Adrenal gland (tissue), 12 donors: ENCODE data around the gene CRB3. TPM values are rescaled to one million over a fixed set of nuclear protein-coding genes. Genes with fewer than 3 reads are reported as not detected.

ENCODE experiments used
- DNase-seq, 7 donors: peaks; one replicate each; pipeline ENCODE4 v3.0.0-alpha.2; 2019 to 2020
- H3K27ac ChIP-seq, 5 donors: fragments of 200-600 bp; sonication (generic) in 4 of 5; 1 replicate in 3 of 5; 2 replicates in 2 of 5; pipeline versions ENCODE4 v1.5.1 to v1.8.0; 2016 to 2020; ENCODE audit warnings: mild to moderate bottlenecking in 1 of 5
- H3K27me3 ChIP-seq: fragments of 200-600 bp; 2 replicates; pipeline ENCODE4 v1.8.0; 2021
- H3K36me3 ChIP-seq, 2 donors: fragments of 200-600 bp; replicated peaks in 1 of 2; 1 replicate in 1 of 2; 2 replicates in 1 of 2; pipeline versions ENCODE4 v1.5.1 to v1.8.0; 2018 to 2022
- H3K4me1 ChIP-seq, 2 donors: fragments of 200-600 bp; replicated peaks in 1 of 2; 1 replicate in 1 of 2; 2 replicates in 1 of 2; pipeline versions ENCODE4 v1.5.1 to v1.8.0; 2018 to 2021
- H3K4me3 ChIP-seq, 4 donors: fragments of 200-600 bp; sonication (generic) in 3 of 4; one replicate each; pipeline ENCODE4 v1.5.1; 2016 to 2018
- H3K9me3 ChIP-seq, 3 donors: fragments of 200-600 bp; sonication (generic) in 1 of 3; replicated peaks in 1 of 3; 1 replicate in 2 of 3; 2 replicates in 1 of 3; pipeline versions ENCODE4 v1.5.1 to v1.8.0; 2016 to 2021
- POLR2A ChIP-seq, 2 donors: fragments of 450-650 bp; IDR thresholded peaks; one replicate each; pipeline ENCODE4 v1.6.1; 2017; ENCODE audit warnings: antibody characterized with exemption in 2 of 2, mild to moderate bottlenecking in 2 of 2, moderate library complexity in 1 of 2
- WGBS, 4 donors: extraction: QIAGEN DNeasy Blood & Tissue Kit in 2 of 4; methylation state at CpG; one replicate each; pipeline versions ENCODE4 v1.1.5 to v1.1.7; 2013 to 2017; 5-methylcytosine and 5-hydroxymethylcytosine counted together
- intact Hi-C, 2 donors: fragments of 100-400 bp; cut with DNase I; formaldehyde crosslinking; loops; one replicate each; pipeline versions ENCODE4 v1.14.1 to v1.15.0; 2022 to 2023
- polyA plus RNA-seq, 3 donors: library from polyadenylated mRNA; stranded (reverse); fragments of 200-250 nt in 2 of 3; fragments of 350-450 nt in 1 of 3; fragmentation: Illumina TruSeq in 1 of 3; extraction: RNeasy Lipid Tissue Mini Kit (QIAGEN cat#74804) in 1 of 3; gene quantifications; one replicate each; pipeline ENCODE4 v1.2.3, GENCODE V29; 2013 to 2014
- total RNA-seq, 9 donors: library from RNA; depleted of rRNA in 4 of 9; stranded (reverse); fragments of >200 nt in 4 of 9; fragments of 120-200 nt in 1 of 9; fragmentation: NEBNext Ultra II Directional in 1 of 9; extraction: Animal tissue kit (Norgen Biotek cat#: 25700) in 1 of 9; gene quantifications; one replicate each; pipeline versions ENCODE4 v1.1.0 to v1.2.4, GENCODE V29; 2013 to 2023
- TF ChIP-seq, protein P1 (sequence below), 6 experiments: fragments of 450-650 bp in 4 of 6; fragments of 200-600 bp in 2 of 6; sonication (generic) in 1 of 6; IDR thresholded peaks; 1 replicate in 5 of 6; 2 replicates in 1 of 6; pipeline versions ENCODE4 v1.5.1 to v1.8.0; 2016 to 2021; ENCODE audit warnings: antibody characterized with exemption in 6 of 6, mild to moderate bottlenecking in 2 of 6, moderate library complexity in 1 of 6
- donor health status: healthy with polysubstance abuse.
- donor health status: Bipolar disorder and iron deficiency.
- donor health status: DM: yes; HTN: yes; CAD: no.
- donor health status: DM: no; HTN: no; CAD: no.
- donor health status: DM: no; HTN: no; CAD: no.
- donor health status: DM: yes; HTN: yes; CAD: no.

The CRB3 gene
- total and polyA plus RNA-seq, 12 donors: 0.28 to 1.4 (median 0.72) TPM; not detected in 5

DNA sequence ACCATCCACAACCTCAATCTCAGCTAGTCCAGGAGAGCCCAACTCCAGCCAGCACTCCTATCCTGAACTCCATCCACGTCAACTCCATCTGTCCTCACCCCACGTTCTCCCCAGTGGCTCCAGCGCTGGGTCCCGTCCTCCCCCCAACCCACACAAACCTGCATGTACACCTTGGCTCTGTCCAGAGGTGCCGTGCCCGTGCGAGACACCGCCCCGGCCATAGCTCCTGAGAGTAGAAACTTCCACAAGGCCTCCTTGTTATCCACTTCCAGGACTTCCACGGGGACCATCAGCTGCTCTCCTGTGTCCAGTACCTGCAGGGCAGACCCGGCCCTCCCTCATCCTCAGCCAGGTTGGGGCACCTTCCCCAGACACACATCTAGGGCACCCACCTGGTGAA lies 32.2 kb upstream of the CRB3 start:
- Histone ChIP-seq H3K27ac (no peak overlapping the region), H3K27me3 (no peaks in the 10 kb centered on the region), H3K36me3 (no peaks in the 10 kb centered on the region), H3K4me1 (no peaks in the 10 kb centered on the region), H3K9me3 (no peaks in the 10 kb centered on the region), H3K4me3 (no peak overlapping the region)
- intact Hi-C loops: no loop called here
- no peak for TF ChIP-seq POLR2A (IDR thresholded peaks at IDR 0.05)
- TF ChIP-seq, protein P1, sequence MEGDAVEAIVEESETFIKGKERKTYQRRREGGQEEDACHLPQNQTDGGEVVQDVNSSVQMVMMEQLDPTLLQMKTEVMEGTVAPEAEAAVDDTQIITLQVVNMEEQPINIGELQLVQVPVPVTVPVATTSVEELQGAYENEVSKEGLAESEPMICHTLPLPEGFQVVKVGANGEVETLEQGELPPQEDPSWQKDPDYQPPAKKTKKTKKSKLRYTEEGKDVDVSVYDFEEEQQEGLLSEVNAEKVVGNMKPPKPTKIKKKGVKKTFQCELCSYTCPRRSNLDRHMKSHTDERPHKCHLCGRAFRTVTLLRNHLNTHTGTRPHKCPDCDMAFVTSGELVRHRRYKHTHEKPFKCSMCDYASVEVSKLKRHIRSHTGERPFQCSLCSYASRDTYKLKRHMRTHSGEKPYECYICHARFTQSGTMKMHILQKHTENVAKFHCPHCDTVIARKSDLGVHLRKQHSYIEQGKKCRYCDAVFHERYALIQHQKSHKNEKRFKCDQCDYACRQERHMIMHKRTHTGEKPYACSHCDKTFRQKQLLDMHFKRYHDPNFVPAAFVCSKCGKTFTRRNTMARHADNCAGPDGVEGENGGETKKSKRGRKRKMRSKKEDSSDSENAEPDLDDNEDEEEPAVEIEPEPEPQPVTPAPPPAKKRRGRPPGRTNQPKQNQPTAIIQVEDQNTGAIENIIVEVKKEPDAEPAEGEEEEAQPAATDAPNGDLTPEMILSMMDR (IDR thresholded peaks at IDR 0.05): no peak
- DNase-seq: no peak
- 90 to 97% (median 92%) methylated on average over 10 to 11 of the region's 11 CpGs for WGBS, 4 donors

DNA sequence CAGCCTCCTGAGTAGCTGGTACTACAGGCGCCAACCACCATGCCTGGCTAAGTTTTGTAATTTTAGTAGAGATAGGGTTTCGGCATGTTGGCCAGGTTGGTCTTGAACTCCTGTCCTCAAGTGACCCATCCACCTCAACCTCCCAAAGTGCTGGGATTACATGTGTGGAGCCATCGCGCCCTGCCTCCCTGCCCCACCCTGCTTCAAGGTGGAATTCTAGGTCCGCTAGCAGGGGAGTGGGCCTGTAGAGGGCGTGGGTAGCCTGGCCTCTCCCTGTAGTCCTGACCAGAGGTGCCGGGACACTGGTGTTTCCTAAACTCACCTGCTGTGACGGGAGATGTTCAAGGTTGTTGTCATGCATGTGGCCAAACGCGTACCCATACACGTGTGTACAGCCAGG lies 30.9 kb upstream of the CRB3 start:
- no peak for TF ChIP-seq POLR2A (IDR thresholded peaks at IDR 0.05)
- Histone ChIP-seq H3K27me3 (no peaks in the 10 kb centered on the region), H3K36me3 (no peaks in the 10 kb centered on the region), H3K4me3 (no peak overlapping the region), H3K4me1 (no peaks in the 10 kb centered on the region), H3K9me3 (no peaks in the 10 kb centered on the region), H3K27ac (no peak overlapping the region)
- intact Hi-C loops: no loop called here
- DNase-seq: no peak
- 86 to 96% (median 90%) methylated on average over 3 to 11 of the region's 11 CpGs for WGBS, 4 donors

DNA sequence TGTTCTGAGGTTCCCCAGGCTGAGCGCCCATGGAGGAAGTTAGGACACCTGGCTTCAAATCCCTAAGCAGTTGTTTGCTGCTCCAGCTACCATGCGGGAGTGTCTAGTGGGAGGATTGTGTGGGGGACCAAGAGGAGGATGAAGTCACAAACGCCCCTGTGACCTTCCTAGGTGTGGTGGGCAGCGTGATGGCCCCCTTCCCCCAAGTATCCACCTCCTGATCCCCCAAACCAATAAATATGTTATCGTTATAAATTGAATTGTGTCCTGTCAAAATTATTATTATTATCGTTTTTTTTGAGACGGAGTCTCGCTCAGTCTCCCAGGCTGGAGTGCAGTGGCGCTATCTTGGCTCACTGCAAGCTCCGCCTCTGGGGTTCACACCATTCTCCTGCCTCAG lies 30.4 kb upstream of the CRB3 start, which contains the start of gene SLC25A41:
SLC25A41 (minus strand) TSS at position 101 of the 400 bp plus-strand sequence; CDS start at position 31, 70 bp downstream.
- WGBS, 4 donors: 86 to 94% (median 89%) methylated on average over 9 to 10 of the region's 10 CpGs
- intact Hi-C loops: no loop called here

DNA sequence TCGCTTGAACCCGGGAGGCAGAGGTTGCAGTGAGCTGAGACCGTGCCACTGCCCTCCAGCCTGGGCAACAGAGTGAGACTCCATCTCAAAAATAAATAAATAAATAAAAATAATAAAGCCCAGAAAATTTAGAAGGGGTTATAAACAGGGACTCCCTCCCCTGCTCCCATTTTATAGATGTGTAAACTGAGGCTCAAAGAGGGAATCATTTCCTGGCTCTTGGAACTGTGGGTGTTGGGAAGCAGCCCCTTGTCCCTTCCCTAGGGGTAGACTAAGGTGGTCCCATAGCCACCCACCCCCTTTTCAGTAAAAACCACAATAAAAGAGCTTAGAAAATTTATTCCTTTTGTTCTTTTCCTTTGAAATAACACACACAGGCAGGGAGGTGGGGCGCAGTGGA lies 24.3 kb upstream of the CRB3 start:
- H3K27ac ChIP-seq: no peak overlapping the region
- H3K36me3 ChIP-seq: no peaks in the 10 kb centered on the region
- no peak overlapping the region for H3K4me3 ChIP-seq
- intact Hi-C loops: no loop called here
- H3K9me3 ChIP-seq: no peaks in the 10 kb centered on the region
- DNase-seq: no peak
- 70 to 86% (median 81%) methylated on average over 4 of the region's 4 CpGs for WGBS, 4 donors
- TF ChIP-seq, protein P1 (IDR thresholded peaks at IDR 0.05): no peak
- no peak for TF ChIP-seq POLR2A (IDR thresholded peaks at IDR 0.05)
- no peaks in the 10 kb centered on the region for H3K27me3 ChIP-seq
- no peaks in the 10 kb centered on the region for H3K4me1 ChIP-seq

More for the DNA sequence above, 30.4 kb upstream of the CRB3 start, which contains the start of gene SLC25A41:
- no peak within 1 kb of the TSS for H3K4me3 ChIP-seq
- H3K27me3 ChIP-seq: no peaks in the 10 kb centered on the region
- H3K9me3 ChIP-seq: no peaks in the 10 kb centered on the region
- no peaks in the 10 kb centered on the region for H3K36me3 ChIP-seq
- H3K4me1 ChIP-seq: no peaks in the 10 kb centered on the region
- H3K27ac ChIP-seq: no peak within 1 kb of the TSS
- no peak for DNase-seq
- TF ChIP-seq POLR2A (IDR thresholded peaks at IDR 0.05): no peak
- TF ChIP-seq, protein P1 (IDR thresholded peaks at IDR 0.05): no peak

DNA sequence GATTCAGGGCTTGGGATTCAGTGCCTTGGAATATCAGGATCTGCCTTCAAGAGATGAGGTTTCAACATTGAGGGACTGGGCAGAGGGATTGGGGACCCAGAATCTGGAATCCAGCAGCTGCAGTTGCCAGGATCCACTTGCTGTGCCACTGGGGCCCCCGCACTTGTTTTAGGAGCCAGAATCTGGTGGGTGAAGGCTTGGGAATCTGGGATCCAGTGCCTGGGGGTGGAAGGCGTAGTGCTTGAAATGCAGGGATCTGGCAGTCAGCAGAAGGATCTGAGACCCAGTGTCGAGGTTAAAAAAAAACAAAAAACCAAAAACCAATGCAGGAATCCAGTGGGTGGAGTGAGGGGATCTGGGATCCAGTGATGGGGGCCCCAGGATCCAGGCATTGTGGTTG lies 23.2 kb upstream of the CRB3 start:
- H3K27ac ChIP-seq: no peak overlapping the region
- no peak for TF ChIP-seq POLR2A (IDR thresholded peaks at IDR 0.05)
- TF ChIP-seq, protein P1 (IDR thresholded peaks at IDR 0.05): no peak

More for the DNA sequence above, 23.2 kb upstream of the CRB3 start:
- Histone ChIP-seq H3K27me3 (no peaks in the 10 kb centered on the region), H3K36me3 (no peaks in the 10 kb centered on the region), H3K9me3 (no peaks in the 10 kb centered on the region), H3K4me1 (no peaks in the 10 kb centered on the region), H3K4me3 (no peak overlapping the region)
- DNase-seq: no peak
- 88 to 91% (median 89%) methylated on average over 2 to 3 of the region's 3 CpGs for WGBS, 4 donors
- intact Hi-C loops: no loop called here
